DMS153 (cell line): ENCODE measurements around the gene MACROD2.

Experiments used
- DNase-seq: peaks from one replicate; lab custom pipeline; 2025; lab: John Stamatoyannopoulos, UW

MACROD2 gene

DNA sequence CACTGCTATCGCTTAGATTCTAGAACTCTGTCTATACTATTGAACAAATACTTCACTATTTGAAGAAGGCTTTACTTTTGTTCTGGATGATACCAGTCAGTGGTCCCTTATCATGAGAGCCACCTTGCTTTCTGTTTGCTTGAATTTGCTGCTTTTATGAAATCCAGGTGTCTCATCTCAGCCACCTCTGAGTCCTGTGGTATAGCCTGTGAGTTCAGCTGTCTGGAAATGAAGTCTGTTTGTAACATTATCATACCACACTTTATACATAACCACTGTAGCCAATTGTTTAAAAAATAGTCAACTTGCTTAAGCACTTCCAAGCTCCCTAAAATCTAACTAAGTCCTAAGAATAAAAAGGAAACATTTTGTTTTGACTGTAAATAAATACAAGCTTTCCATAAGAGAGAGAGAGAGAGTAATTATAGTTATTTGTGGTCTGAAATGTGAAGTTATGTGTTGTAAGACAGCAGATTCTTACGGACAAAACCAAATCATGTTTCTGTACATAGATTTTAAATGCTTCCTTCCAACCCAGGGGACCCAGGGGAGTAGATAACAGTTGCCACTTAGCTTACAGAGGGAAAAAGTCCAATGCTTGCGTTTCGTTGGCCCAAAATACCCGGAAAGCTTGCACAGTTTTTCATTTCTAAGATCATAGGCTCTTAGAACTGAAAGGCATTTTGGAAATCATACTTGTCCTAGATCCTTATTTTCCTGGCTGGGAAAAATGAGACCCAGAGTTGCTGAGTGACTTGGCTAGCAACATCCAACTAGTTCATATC is 1449.9 kb downstream of the MACROD2 start:
- no peak for DNase-seq

- peak; percentile 37 for DNase-seq
Observed at GRCh38 chr20:15446373-15446772, 1451.1 kb downstream of the MACROD2 start.

GRCh38 chr20:15447549-15447948 is 1452.2 kb downstream of the MACROD2 start:
- no peak for DNase-seq

DNA sequence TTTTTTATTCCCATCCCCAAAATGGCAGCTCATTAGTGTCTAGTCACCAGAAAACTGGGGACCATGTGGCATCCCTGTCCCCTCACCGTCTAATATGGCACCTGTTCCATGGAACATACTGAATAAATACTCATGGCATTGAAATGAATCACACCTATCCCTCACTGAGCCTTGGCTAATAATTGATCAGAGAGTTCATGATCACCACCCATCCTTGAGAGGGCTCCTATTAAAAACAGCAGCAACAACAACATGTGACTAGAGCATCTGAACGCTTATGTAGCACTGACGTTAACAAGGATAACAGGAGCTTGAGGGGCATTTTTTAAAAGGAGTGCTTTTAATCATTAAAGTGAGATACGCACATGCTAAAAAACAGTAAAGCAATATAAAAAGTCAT is 1453.7 kb downstream of the MACROD2 start:
- no peak for DNase-seq

- DNase-seq = no peak
Observed at GRCh38 chr20:15451241-15451640, 1455.9 kb downstream of the MACROD2 start.

DNA sequence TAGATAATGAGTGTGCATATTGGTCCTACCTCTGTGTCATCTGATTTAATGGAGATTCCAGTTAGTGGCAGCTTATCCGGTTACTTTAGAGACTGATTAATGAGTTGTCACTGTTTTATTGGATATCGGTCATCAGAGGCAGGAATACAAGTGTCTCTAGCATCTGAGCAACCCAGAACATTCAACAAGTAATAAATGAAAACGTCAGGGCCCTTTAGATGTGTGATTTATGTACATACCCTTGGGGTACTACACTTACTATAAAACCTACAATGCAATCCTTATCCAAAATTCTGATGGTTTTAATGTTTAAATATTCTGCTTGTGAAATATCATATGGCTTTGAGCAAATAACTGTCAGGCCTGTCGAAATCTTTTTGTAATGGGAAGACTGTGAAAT is 1460.0 kb downstream of the MACROD2 start:
- no peak for DNase-seq

DNA sequence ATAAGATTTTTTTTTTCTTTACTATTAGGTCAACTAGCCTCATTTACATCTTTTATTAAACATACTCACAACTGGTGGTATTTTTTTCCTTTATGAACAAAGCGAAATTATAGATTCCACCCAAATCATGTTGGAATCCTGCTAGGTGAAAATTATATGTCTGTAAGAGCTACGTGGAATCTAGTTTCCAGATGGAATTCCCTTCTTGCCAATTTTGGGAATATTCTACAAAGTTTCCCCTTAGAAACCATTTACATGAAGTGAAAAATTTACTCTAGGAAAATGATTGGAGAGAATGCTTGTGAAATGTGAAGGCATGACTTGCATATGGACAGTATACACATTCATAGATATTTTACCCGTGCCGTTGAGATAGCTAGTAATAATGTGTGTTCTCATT is 1466.6 kb downstream of the MACROD2 start:
- DNase-seq = no peak

GRCh38 chr20:15475483-15475882 is 1480.2 kb downstream of the MACROD2 start:
- peak; percentile 84 for DNase-seq

DNA sequence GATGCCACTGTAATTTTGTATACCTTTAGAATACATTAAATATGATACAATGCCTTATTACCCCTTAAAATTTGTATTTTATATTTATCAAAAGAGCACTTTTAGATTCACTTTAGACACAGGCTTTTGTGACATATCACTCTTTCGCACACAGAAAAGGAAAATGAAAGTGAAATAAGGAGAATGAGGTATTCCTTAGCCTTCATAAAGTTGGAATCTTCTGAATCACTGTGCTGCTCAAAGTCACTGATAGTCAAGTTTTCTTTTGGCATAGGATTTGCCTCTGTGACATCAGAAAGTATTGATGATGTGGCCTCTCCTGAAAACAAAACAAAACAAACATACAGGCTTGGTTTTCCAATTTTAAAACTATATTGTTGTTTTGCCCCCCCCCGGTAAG is 1480.9 kb downstream of the MACROD2 start:
- DNase-seq = no peak

DNA sequence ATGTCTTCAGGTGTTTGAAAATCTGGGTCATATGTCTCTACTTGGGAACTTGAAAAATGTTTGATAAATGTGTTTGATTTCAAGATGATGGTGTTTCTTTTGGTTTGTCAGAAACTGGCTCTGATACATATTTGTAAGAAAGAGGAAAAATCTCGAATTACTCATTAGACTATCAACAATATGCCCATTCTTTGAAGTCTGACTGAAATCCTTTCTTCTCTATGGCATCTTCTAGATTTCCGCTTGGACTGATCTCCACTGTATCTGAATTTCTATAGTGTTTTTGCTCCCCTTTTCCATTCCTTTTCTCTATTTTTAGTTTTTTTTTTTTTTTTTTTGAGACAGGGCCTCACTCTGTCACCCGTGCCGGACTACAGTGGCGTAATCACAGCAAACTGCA is 1481.5 kb downstream of the MACROD2 start:
- DNase-seq = no peak

- no peak for DNase-seq
Observed at GRCh38 chr20:15482525-15482924, 1487.2 kb downstream of the MACROD2 start.

- no peak for DNase-seq
Observed at GRCh38 chr20:15485519-15485918, 1490.2 kb downstream of the MACROD2 start.

- no peak for DNase-seq
Observed at GRCh38 chr20:15487030-15487429, 1491.7 kb downstream of the MACROD2 start.

DNA sequence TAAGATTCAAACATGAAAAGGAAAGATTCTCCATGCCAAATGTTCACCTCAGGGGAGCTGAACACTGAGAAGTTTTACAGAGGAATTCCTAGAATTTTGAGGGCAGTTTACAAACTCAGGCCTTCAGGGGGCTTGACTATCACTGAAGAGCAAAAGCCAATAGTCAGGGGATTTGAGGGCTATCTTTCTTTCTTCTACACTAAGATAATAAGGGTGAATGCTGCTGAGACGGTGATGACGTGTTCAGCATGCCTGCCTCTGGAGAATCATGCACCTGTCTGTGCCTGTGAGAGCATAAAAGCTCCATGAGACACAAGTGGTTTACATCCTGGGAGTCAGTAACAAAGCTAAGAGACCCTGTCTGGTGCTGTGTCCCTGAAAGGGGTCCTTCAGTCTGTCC is 1492.4 kb downstream of the MACROD2 start:
- no peak for DNase-seq

- no peak for DNase-seq
Observed at GRCh38 chr20:15491575-15491974, 1496.3 kb downstream of the MACROD2 start.

DNA sequence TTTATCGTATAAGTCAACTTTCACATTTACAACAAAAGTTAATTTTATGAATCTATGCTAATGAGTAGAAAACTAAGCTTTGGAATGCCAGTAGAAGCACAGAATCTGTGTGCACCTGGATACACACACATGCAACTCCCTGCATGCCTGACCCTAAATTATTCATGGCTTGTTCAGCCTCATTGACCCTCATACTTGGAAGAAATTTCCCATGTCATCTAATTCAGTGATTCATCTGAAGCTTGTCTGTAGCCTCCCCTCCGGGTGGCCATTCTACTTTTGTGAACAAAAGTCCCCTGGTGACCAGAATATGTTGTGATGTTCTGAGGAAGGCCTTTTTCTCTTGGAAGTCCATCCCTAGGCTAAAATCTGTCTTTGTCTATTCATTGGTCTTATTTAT is 1499.5 kb downstream of the MACROD2 start:
- no peak for DNase-seq

- DNase-seq = no peak
Observed at GRCh38 chr20:15496501-15497039, 1501.3 kb downstream of the MACROD2 start.

DNA sequence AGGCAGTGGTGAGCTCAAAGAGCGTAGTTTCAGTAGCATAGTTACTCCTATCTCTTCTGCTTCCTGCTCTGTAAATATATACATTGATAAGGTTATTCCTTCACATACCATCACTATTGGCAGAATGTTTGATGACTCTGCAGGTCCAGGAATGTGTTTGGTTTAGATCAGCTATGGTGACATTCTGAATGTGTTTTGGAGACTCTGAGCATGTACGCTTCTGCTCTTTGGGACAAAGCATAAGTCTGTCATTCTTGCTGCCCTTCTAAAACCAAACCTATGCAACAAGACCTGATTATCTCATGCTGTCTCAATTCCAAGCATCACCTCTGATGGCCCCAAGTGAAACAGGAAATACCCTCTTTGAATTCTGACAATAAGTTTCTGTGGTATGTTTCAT is 1503.6 kb downstream of the MACROD2 start:
- no peak for DNase-seq

- no peak for DNase-seq
Observed at GRCh38 chr20:15506311-15506710, 1511.0 kb downstream of the MACROD2 start.

GRCh38 chr20:15507151-15507550 is 1511.8 kb downstream of the MACROD2 start:
- no peak for DNase-seq

DNA sequence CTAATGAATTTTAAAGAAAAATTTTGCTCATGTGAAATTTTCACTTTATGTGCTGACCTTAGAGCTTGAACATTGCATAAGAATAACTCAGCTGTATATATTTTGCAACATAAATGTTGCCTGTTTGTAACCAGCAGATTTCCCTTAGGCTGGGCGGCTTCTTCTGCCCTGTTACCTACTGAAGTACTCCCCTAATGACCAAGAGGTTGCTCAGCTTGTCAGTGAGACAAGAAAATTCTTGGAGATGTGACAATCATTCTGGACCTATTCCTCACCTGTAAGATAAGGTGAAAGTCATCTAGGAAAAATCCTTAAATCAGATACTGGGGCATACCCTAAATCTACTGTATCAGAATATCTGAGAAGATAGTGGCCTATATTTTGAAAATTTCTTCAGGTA is 1516.2 kb downstream of the MACROD2 start:
- no peak for DNase-seq

GRCh38 chr20:15512916-15513315 is 1517.6 kb downstream of the MACROD2 start:
- no peak for DNase-seq

DNA sequence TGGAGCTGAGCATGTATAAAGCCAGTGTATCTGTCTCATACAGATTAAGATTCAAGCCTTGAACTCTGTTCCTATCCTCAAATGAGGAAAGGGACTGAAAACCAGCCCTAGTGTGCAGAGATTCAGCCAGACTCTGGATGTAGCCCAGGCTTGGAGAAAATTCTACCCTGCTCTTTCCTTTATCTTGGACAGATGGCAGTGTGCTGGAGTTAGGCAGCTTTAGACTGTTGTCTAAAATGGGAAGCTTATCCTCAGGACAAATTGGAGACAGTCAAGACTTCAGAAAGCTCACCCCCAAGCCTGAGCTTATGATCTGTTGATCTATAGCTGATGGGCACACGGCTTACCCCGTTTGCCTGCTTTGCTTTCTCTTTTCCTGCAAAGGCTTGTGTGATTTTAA is 1520.4 kb downstream of the MACROD2 start:
- DNase-seq = no peak

- no peak for DNase-seq
Observed at GRCh38 chr20:15520930-15521524, 1525.7 kb downstream of the MACROD2 start.
